ENCODE results near the gene SKP1.
"Not testable (repeated sequence)": the region's sequence is repeated elsewhere in the genome, so short reads cannot be mapped to it uniquely, and the experiment has no call there.

Gene SKP1

GRCh38 chr5:134176511-134177368 is at the start of gene SKP1:
SKP1 (minus strand) TSS chr5:134176950; CDS start chr5:134174022, 2,928 bp downstream.
- peak; percentile 91 for DNase-seq

GRCh38 chr5:134225780-134226440 is 49.2 kb upstream of the SKP1 start, which contains the start of gene PPP2CA:
PPP2CA (minus strand) TSS chr5:134226073; CDS start chr5:134225861, 212 bp downstream.
- DNase-seq = peak; percentile 97

- peak; percentile 73 for DNase-seq
Observed at GRCh38 chr5:134224888-134225779, 48.4 kb upstream of the SKP1 start.

GRCh38 chr5:134223406-134224248 is 46.9 kb upstream of the SKP1 start:
- DNase-seq = peak; percentile 42

GRCh38 chr5:134221690-134222089 is 44.9 kb upstream of the SKP1 start:
- not testable (repeated sequence) for DNase-seq

DNA sequence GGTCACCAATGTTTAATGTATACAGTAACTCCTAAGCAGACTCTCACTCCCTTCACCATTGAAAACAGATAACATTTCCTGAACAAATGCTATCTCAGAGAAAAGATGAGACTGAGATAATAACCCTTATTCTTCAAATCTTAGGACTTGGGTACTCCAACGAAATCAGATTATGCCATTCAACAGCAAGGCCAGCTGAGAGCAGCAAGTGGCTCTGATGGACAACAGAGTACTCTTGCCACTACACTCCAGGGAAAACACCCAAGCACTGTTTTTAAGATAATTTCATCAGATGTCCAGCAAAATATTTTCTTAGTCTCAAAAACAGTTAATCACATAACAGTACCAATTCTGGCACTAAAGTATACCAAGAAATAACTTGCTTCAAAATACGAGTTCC is 39.0 kb upstream of the SKP1 start:
- DNase-seq = no peak

GRCh38 chr5:134211263-134212031 is 34.7 kb upstream of the SKP1 start:
- DNase-seq = not testable (repeated sequence)

DNA sequence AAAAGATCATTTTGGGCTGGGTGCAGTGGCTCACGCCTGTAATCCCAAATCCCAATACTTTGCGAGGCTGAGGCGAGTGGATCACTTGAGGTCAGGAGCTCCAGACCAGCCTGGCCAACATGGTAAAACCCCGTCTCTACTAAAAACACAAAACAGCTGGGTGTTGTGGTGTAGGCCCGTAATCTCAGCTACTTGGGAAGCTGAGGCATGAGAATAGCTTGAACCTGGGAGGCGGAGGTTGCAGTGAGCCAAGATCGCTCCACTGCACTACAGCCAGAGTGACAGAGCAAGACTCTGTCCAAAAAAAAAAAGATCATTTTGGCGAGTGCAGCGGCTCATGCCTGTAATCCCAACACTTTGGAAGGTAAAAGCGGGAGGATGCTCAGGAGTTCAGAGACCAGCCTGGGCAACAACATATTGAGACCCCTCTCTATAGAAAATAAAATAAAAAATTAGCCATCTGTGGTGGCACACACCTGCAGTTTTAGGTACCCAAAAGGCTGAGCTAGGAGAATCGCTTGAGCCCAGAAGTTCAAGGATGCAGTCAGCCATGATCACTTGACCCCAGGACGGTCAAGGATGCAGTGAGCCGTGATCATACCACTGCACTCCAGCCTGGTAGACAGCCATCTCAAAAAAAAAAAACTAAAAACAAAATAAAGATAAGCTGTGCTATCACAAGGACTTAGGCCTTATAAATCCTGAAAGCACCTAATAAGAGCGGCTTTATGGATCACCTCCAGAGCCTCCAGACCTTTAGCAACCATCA is 32.9 kb upstream of the SKP1 start:
- no peak for DNase-seq

GRCh38 chr5:134207696-134208095 is 30.9 kb upstream of the SKP1 start:
- no peak for DNase-seq

DNA sequence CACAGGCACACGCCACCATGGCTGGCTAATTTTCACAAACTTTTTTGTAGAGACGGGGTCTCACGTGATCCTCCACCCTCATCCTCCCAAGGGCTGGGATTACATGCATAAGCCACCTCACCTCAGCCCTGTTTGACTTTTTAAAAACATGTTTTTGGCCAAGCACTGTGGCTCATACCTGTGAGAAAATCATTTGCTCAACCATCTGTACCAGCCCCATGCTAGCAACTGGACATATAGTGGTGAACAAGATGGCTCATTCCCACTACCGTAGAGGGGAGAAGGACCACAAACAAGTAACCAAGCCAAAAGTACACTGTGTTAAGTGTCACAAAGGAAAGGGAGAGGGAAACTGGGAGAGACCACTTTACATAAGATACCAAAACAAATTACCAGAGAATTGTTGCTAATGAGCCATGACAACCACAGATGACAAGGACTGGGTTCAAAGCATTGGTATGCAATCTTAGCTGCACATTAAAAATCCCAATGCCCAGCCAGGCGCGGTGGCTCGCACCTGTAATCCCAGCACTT is 29.9 kb upstream of the SKP1 start:
- DNase-seq = no peak

DNA sequence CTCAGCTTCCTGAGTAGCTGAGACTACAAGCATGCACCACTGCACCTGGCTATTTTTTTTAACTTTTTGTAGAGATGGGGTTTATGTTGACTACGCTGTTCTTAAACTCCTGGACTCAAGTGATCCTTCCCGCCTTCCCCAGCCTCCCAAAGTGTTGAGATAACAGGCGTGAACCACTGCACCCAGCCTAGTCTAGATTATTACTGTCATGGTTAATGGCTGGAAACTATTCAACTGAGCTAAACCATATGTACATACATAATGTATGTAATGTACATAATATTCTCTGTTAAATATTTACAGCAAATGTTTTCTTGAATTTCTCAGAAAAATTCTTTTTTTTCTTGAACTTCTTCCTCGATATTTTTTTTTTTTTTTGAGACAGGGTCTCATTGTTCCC is 27.8 kb upstream of the SKP1 start:
- DNase-seq = no peak

DNA sequence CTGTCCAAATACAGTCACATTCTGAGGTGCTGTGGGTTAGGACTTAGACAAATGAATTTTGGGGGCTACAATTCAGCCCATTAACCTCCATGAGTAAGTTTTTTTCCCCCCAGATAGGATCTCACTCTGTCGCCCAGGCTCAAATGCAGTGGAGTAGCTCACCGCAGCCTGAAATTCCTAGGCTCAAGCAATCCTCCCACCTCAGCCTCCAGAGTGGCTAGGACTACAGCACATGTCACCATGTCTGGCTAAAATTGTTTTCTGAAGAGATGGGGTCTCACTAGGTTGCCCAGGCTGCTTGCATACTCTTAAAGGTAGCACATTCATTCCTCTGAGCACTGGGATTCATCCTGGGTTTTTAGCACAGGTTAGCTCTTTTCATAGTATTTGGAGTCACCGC is 26.9 kb upstream of the SKP1 start:
- DNase-seq = no peak

- DNase-seq = no peak
Observed at GRCh38 chr5:134195666-134196065, 18.9 kb upstream of the SKP1 start.

DNA sequence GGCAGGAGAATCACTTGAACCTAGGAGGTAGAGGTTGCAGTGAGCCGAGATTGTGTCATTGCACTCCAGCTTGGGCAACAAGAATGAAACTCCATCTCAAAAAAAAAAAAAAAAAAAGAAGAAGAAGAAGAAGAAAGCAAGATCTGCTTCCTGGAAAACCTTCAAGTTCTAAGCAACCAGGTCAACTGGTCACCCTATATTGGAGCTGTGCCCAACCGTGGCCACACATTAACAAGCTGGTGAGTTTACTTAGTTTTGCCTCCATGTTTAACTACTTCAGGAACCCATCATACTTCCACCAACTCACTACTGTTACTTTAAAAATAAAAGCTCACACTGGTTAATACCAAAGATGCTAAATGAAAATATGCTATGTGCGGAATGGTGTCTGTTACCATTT is 12.3 kb upstream of the SKP1 start:
- DNase-seq = peak; percentile 66

GRCh38 chr5:134188092-134188491 is 11.3 kb upstream of the SKP1 start:
- no peak for DNase-seq

DNA sequence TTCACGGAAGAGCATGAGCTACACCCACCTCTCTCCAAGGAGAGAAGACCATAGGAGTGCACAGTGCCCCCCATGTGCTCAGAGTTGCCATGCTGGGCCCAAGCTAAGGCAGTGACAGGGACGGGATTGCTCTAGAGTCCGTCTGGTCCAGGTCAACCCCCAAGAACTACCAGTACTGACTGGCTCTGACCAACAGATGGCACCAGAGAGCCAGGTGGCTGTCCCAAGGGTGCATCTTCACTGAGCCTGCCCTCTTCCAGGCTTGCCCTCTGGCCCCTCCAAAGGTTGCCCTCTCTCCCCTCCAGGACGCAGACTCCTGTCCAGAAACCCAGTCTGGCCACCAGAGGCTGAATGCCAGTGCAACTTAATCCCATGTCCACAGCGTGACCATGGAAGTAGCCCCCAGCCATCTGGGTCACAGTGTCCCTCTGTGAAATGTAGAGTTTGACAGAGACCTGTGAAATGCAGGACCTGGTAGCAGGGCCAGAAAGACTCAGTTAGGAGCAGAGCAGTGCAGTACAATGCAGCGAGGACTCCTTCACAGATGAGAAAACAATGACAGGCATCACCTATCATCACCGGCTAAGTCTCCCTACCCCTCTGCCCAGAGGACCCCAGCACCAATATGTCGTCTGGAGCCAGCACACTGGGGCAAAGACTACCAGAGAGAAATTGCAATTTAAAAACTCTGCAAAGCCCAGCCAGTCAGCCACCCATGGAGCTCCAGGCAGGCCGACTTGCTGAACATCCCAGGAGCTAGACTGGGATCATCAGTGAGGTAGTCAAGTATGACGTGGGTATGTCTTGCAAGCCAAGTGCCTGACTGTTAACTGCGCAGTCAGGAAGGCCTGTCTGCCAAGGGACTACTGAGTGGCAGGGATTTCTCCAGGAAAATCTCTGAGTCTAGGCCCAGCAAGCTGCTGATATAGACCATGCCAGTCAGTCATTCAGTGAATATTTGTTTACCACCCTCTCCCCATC is 7.7 kb upstream of the SKP1 start:
- DNase-seq = peak; percentile 83

DNA sequence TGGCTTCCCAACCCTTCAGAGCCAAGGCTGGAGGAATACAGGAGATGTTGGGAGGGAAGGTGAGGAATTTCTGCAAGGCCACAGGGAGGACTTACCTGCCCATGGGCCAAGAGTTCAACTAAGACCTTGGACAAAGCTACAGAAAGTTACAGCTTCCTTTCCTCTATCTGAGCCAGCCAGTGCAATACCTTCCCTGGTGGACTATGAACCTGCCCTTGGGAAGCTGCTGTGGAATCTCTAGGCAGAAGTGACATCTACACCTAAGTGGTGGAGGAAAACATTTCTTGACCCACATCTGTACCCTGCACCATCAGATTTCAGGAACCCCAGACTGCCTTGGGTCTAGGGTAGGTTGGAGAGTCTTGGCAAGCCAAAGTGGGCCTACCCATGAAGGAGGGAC is 6.7 kb upstream of the SKP1 start:
- DNase-seq = no peak

GRCh38 chr5:134178096-134178419 is 1.3 kb upstream of the SKP1 start:
- DNase-seq = no peak
